Dermis blood vessel endothelial cell (primary cell): ENCODE measurements around the gene GLRX5. TPM values are rescaled to one million over a fixed set of nuclear protein-coding genes. Genes with fewer than 3 reads are reported as not detected.

ENCODE experiments used
- DNase-seq: peaks from one replicate; pipeline ENCODE4 v3.0.0; 2010
- total RNA-seq: library from RNA; depleted of rRNA; stranded (reverse); fragments of >200 nt; gene quantifications from 2 replicates; pipeline ENCODE4 v1.2.3, GENCODE V29; 2014

The GLRX5 gene
- total RNA-seq, 1 donor from 2014 or later, result 50.2 TPM

- DNase-seq, result peak; percentile 55
Observed at GRCh38 chr14:95518045-95518751, 16.7 kb upstream of the GLRX5 start.

- peak; percentile 72 for DNase-seq
Observed at GRCh38 chr14:95519699-95520098, 15.2 kb upstream of the GLRX5 start.

DNA sequence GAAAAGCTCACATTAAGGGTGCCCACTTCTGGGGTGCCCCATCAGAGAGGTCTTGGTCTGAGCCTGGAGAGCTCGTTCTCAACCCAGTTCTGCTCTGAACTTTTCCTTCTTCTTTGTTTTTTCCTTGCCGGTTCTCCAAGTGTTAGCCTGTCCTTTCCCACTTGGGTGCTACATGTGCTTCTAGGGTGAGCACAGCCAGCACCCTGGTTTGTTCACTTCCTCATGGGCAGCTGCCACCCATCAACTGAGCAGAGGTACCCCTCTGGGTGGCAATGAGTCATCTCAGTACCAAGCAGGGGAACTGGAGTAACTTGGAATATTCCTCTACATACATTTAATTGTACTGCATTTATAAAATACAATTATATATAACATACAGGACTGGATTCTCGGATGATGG is 14.5 kb upstream of the GLRX5 start:
- no peak for DNase-seq

- DNase-seq, result no peak
Observed at GRCh38 chr14:95521001-95521400, 13.8 kb upstream of the GLRX5 start.

DNA sequence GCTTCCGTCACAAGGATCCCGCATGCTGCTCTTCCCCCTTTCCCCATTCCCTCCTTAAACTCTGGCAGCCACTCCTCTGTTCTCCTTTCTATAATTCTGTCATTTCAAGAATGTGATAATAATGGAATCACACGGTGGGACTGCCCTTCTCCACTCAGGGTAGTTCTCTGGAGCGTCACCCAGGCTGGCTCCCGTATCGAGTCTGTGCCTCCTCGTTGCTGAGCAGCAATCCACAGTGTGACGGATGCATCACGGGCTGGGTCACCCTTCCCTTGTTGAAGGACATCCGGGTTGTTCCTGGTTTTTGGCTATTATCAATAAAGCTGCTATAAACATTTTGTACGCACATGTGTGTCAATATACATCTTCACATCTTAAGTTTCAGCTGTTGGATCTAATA is 12.7 kb upstream of the GLRX5 start:
- DNase-seq, result no peak

- DNase-seq, result no peak
Observed at GRCh38 chr14:95522556-95522955, 12.3 kb upstream of the GLRX5 start.

DNA sequence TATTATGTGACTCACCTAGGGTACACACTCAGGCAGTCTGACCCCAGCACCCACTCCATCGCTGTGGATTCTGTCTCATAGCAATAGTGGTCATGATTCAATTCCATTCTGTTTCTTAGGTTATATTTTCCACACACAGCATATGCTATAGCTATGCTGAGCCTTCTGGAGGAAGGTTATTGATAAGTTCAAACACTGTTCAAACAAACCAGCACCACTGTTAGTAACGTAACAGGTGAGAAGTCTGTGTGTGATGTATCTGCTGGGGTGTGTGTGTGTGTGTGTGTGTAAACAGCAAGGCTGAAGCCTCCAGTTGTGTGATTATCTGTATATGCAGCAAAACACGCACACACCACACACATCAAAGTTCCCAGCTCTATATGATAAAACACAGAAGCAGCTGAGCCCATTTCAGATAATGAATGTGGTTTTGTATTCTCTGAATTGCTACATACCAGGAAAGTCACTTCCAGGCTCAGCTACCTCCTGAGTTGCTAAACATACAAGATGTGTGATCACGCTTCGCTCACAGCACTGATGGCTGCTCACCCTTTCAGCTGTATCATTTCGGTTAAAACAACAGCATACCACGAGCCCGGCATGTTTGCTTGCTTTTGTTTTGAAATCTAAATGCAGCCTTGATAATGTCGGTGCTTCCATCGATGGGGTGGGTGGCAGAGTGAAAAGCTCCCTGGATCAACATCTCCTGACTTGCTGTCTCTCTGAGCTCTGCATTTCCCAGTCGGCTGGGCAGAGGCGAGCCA is 11.6 kb upstream of the GLRX5 start:
- DNase-seq, result no peak

DNA sequence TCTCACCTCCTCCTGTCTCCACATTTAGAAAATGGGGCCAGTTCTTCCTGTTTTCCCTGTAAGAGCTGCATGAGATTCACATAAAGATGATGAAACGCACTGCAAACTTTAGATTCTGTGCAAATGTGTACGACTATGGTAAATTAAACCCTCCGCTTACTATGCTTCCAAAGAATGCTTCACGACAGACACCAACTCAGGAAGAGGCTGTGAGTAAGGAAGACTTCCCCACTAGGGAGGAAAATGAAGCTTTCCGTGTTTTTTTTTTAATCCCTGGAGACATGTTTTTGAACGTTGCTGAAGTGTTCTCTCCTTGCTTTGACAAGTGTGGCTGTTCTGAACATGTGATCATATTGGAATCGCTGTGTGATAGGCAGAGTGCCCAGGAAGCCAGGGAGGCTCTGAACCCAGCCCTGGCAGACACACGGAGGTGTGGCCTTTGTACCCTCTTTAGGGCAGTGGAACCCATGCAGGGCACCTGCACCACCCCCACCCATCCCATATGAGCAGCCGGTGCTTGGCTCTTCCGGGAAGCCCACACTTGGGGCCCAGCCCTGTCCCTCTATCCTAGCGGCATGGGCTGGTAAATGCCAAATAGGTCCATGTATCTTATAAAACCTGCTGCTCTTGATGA is 10.9 kb upstream of the GLRX5 start:
- peak; percentile 48 for DNase-seq

- no peak for DNase-seq
Observed at GRCh38 chr14:95524706-95525512, 9.9 kb upstream of the GLRX5 start.

DNA sequence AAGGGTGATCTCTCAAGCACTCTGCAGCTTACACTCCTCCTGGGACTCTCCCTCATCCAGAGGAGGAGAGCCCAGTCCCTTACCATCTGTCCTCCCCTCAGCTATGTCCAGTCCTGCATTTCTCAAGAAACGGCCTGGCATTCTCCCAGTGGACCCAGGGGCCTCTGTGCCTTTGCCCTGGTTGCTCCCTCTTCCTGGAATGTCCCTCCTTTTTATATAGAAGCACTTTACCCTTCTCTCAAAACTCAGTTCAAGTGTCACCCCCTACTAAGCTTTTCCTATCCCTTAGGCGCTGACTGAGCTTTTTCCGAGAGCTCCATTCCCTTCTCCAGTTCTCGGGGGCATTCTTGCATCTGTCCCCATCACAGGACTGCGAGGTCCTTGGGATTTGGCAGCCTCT is 8.9 kb upstream of the GLRX5 start:
- DNase-seq, result no peak

DNA sequence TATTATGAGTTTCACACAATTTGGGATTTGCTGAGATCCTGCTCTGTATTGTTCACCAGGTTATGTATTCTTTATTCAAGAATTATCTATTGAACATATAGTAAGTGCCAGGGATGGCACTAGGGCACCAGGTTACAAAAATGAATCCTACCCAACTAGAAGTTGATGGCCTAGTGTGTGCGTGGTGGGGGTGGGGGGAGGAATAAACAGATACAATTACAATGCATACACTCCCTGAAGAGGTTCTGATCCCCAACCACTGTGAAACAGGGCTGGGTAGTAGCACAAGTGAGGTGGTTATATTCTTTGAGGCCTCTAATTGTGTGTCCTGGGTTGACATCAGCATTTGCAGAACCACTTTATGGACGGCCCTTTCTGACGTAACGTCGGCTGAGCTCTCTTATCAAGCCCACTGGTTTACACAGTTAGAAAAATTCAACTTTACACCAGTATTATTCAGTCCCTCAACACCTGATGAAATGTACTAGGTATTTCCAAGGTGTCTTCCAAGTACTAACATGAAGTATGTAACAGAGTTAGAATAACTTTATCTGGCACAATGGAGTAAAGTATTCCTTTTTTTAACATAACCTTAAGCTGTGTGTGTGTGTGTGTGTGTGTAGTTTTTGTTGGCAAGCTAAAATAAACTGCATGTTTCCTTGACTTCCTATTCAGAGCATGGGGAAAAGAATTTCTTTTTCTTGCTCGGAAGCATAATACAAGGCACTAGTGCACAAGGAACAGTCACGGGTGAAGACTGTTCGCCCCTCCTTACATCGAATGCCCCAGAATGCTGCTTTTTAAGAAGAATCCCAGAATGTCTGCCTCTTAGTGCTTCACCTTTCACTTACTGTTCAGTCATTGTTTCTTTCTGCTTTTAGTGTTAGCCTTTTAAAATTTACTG is 8.1 kb upstream of the GLRX5 start:
- DNase-seq, result peak; percentile 60

GRCh38 chr14:95527387-95528002 is 7.4 kb upstream of the GLRX5 start:
- DNase-seq, result peak; percentile 77

- no peak for DNase-seq
Observed at GRCh38 chr14:95529216-95529615, 5.6 kb upstream of the GLRX5 start.

DNA sequence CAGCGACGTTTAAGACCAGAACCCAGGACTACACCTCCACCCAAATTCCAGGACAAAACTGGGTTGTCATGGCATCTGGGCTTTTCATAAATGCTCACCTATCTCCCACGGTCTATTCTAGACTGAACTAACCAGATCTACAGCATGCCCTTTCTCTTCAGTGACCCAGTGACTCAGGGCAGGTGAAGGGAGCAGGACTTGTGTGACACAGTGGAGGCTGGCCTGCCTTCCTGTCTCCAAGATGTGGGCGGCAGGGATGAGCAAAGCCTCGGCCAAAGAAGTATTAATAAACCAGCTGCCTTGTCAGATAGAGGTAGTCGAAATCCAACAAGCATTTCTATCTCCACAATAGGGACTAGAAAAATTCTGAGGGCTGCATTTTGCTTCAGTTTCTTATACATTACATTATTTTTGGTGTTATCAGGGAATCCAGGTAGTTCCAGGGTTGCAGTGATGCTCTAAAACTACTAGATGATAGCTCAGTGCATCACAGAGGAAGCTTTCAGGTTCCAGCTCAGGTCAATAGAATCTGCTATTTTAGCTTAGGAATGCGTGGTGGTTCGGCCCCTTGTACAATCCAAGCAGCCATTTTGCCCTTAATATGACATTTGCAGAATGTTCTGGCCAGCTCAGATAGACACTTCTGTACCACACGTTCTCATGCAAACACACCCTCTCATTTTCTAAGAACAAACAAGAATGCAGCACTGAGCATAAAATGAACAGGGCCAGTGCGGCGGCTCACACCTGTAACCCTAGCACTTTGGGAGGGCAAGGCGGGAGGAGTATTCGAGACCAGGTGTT is 4.2 kb upstream of the GLRX5 start:
- no peak for DNase-seq

- DNase-seq, result peak; percentile 57
Observed at GRCh38 chr14:95531473-95531872, 3.4 kb upstream of the GLRX5 start.

- no peak for DNase-seq
Observed at GRCh38 chr14:95531969-95532368, 2.9 kb upstream of the GLRX5 start.

GRCh38 chr14:95533391-95533821 is 1.4 kb upstream of the GLRX5 start:
- peak; percentile 76 for DNase-seq

GRCh38 chr14:95533822-95534221 is 1.0 kb upstream of the GLRX5 start:
- DNase-seq, result no peak

- DNase-seq, result peak; percentile 43
Observed at GRCh38 chr14:95535226-95536021, 574 bp downstream of the GLRX5 start.
